Mesothelial cell of epicardium (in vitro differentiated cells): ENCODE measurements around the gene KRTAP22-2. TPM values are rescaled to one million over a fixed set of nuclear protein-coding genes. Genes with fewer than 3 reads are reported as not detected.

ENCODE experiments used
- DNase-seq, 2 experiments: peaks; one replicate each; pipeline ENCODE4 v3.0.0; 2021; ENCODE audit warnings: low spot score in 2 of 2; ENCODE audit not compliant: unreplicated experiment in 2 of 2
- H3K27ac Mint-ChIP-seq: 2 replicates; pipeline ENCODE4 v1.8.0; 2021; ENCODE audit warnings: mixed read lengths
- H3K27me3 Mint-ChIP-seq: 2 replicates; pipeline ENCODE4 v1.8.0; 2021; ENCODE audit warnings: low read depth, mixed read lengths
- H3K36me3 Mint-ChIP-seq: 2 replicates; pipeline ENCODE4 v1.8.0; 2021; ENCODE audit warnings: mixed read lengths
- H3K4me1 Mint-ChIP-seq: 2 replicates; pipeline ENCODE4 v1.8.0; 2021; ENCODE audit warnings: mixed read lengths
- H3K4me3 Mint-ChIP-seq: 2 replicates; pipeline ENCODE4 v1.8.0; 2021; ENCODE audit warnings: mild to moderate bottlenecking, moderate library complexity, mixed read lengths
- H3K9me3 Mint-ChIP-seq: 2 replicates; pipeline ENCODE4 v1.8.0; 2021; ENCODE audit warnings: mixed read lengths
- total RNA-seq: library from RNA; stranded (reverse); gene quantifications from 3 replicates; pipeline ENCODE4 v1.2.1, GENCODE V29; 2021
- TF ChIP-seq, protein P1 (sequence below): fragments of 200-600 bp; sonication (generic); IDR thresholded peaks from one replicate; pipeline ENCODE4 v1.5.0; 2021; ENCODE audit warnings: antibody characterized with exemption; ENCODE audit not compliant: unreplicated experiment

The KRTAP22-2 gene
- total RNA-seq, 1 donor from 2014 or later = not detected

DNA sequence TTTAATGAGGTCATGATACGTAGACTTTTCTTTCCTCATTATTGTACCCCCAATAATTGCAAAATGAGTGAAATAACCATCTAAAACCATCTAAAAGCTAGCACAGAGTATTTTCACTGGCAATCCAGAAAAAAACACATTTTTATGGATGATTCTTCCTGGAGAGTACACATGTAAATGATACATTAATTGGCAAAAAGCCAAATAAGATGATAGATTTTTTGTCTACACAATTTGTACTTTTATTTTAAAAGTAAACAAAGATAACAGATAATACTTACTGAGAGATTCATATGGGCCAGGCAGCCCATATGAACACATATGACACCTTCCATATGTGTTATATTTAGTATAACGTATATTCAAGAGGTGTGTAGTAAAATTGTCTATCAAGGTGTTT is 26.6 kb downstream of the KRTAP22-2 start:
- Mint-ChIP-seq H3K4me3 (no peak overlapping the region), H3K27me3 (no peaks in the 10 kb centered on the region), H3K9me3 (peaks cover 22% of the 10 kb centered on the region), H3K27ac (no peak overlapping the region), H3K4me1 (no peaks in the 10 kb centered on the region), H3K36me3 (no peaks in the 10 kb centered on the region)
- DNase-seq = no peak
- TF ChIP-seq, protein P1, sequence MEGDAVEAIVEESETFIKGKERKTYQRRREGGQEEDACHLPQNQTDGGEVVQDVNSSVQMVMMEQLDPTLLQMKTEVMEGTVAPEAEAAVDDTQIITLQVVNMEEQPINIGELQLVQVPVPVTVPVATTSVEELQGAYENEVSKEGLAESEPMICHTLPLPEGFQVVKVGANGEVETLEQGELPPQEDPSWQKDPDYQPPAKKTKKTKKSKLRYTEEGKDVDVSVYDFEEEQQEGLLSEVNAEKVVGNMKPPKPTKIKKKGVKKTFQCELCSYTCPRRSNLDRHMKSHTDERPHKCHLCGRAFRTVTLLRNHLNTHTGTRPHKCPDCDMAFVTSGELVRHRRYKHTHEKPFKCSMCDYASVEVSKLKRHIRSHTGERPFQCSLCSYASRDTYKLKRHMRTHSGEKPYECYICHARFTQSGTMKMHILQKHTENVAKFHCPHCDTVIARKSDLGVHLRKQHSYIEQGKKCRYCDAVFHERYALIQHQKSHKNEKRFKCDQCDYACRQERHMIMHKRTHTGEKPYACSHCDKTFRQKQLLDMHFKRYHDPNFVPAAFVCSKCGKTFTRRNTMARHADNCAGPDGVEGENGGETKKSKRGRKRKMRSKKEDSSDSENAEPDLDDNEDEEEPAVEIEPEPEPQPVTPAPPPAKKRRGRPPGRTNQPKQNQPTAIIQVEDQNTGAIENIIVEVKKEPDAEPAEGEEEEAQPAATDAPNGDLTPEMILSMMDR = no peak

DNA sequence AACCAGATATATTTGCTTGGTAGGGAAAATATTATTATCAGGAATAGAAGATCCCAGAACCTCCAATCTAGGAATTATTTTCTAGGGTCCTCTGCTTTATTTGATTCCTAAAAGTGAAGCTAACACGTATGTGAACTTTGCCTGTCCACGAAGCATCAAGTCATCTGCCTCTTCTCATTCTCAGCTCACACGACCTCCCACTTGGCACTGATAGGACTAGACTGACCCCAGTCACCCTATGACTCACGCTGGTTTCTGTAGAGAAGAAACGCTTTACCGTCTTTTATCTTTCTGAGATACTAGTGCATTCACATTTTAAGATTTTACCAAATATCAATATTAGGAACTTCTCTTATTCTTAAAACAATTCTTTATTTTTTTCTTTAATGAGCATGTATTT is 27.1 kb downstream of the KRTAP22-2 start:
- H3K27ac Mint-ChIP-seq = no peak overlapping the region
- H3K27me3 Mint-ChIP-seq = no peaks in the 10 kb centered on the region

DNA sequence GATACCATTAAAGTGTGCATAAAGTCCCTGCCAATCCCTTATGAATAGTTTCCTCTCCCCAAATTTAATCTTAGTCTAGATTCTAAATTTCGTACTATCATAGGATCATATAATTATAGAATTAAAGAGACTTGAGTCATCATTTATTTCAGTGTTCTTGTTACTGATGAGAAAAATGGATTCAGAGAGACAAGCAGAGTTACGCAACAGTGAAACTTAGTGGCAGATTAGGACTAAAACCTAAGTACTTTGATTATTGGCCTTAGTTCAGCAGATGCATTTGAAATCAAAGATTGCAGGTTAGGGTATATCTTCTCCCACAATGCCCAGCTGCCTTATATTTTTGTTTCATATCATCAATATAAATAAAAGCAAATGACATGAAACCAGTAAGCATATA is 28.2 kb downstream of the KRTAP22-2 start:
- no peaks in the 10 kb centered on the region for H3K27me3 Mint-ChIP-seq
- H3K9me3 Mint-ChIP-seq = peaks cover 26% of the 10 kb centered on the region
- DNase-seq = no peak
- H3K4me3 Mint-ChIP-seq = no peak overlapping the region
- TF ChIP-seq, protein P1 = no peak
- H3K27ac Mint-ChIP-seq = no peak overlapping the region
- no peaks in the 10 kb centered on the region for H3K4me1 Mint-ChIP-seq
- H3K36me3 Mint-ChIP-seq = no peaks in the 10 kb centered on the region

More for the DNA sequence above, 27.1 kb downstream of the KRTAP22-2 start:
- H3K4me3 Mint-ChIP-seq = no peak overlapping the region
- TF ChIP-seq, protein P1 = no peak
- DNase-seq = no peak
- no peaks in the 10 kb centered on the region for H3K4me1 Mint-ChIP-seq
- H3K36me3 Mint-ChIP-seq = no peaks in the 10 kb centered on the region
- peaks cover 22% of the 10 kb centered on the region for H3K9me3 Mint-ChIP-seq

DNA sequence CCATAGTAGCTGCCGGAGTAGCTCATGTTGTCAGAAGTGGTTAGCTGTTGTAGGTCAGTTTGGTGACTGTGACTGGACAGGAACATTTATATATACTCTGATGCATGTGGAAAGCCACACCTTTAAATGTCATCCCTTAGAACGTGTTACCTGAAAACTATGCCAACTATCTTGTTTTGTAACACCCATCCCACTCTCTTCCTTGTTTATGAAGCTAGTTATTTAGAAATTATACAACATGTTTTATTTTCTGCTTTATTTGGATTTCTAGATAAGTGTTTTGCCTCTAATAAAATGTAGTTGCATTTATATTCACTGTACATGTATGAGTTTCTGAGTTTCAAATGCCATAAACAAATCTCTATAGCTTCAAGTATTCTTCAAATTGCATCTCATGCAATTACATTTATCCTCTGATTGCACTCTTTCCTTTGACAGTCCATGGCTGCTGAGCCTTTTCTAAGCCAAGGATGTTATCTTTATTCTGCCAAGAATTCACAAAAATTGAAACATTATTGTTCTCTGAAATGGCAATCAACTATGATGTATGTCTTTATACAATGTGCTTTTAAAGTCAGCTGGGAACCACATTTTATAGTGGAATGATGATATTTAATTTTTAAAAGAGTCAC is 28.8 kb downstream of the KRTAP22-2 start, which contains the start of gene KRTAP19-7:
KRTAP19-7 (minus strand) TSS at position 51 of the 632 bp plus-strand sequence; CDS start at position 26, 25 bp downstream.
- Mint-ChIP-seq H3K4me3 (no peak within 1 kb of the TSS), H3K27ac (no peak within 1 kb of the TSS), H3K4me1 (no peaks in the 10 kb centered on the region), H3K27me3 (no peaks in the 10 kb centered on the region), H3K36me3 (no peaks in the 10 kb centered on the region), H3K9me3 (peaks cover 31% of the 10 kb centered on the region)
- no peak for DNase-seq
- TF ChIP-seq, protein P1 = no peak

DNA sequence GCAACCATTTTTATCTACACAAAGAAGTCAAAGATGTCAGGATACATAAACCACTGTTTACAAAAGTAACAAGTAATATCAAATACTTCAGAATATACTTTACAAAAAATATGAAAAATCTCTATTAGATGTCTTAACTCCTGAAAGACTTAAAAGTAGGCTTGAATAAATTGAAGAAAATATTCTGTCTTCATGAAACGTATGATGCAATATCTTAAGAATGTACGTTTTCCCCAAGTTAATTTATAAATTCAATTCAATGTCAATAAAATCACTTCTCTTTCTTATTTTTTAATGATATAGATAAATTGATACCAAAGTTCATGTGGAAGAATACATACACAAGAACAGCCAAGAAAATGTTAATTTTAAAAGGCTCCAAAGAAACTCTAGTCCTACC is 35.1 kb downstream of the KRTAP22-2 start:
- no peak overlapping the region for H3K27ac Mint-ChIP-seq
- DNase-seq = no peak
- no peaks in the 10 kb centered on the region for H3K27me3 Mint-ChIP-seq
- peaks cover 53% of the 10 kb centered on the region for H3K9me3 Mint-ChIP-seq
- H3K4me1 Mint-ChIP-seq = no peaks in the 10 kb centered on the region
- TF ChIP-seq, protein P1 = no peak
- no peak overlapping the region for H3K4me3 Mint-ChIP-seq
- H3K36me3 Mint-ChIP-seq = no peaks in the 10 kb centered on the region
